Measurements from ENCODE around the gene GIMAP2.

The GIMAP2 gene

DNA sequence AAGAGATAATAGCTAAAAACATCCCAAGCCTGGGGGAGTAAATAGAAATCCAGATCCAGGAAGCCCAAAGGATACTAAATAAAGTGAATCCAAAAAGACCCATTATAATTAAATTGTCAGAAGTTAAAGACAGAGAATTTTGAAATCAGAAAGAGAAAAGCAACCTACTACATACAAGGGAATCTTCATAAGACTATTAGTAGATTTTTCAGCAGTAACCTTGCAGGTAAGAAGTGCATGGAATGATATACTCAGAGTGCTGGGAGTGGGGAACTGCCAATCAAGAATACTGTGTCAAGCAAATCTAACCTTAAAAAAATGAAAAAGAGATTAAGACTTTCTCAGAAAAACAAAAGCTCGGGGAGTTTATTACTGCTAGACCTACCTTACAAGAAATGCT lies 17.7 kb downstream of the GIMAP2 start:
- TF ChIP-seq ARNTL (CRISPR knock-in tag; IDR thresholded peaks at IDR 0.05; ENCODE audit: borderline replicate concordance, low read depth) (no peak), ZC3H10 (CRISPR knock-in tag; IDR thresholded peaks at IDR 0.05) (no peak), PPARA (CRISPR knock-in tag; IDR thresholded peaks at IDR 0.05; ENCODE audit: borderline replicate concordance) (no peak), SNAI2 (CRISPR knock-in tag; IDR thresholded peaks at IDR 0.05) (no peak), ISL1 (CRISPR knock-in tag; IDR thresholded peaks at IDR 0.05) (no peak), ESRRG (CRISPR knock-in tag; IDR thresholded peaks at IDR 0.05) (no peak), ZNF565 (CRISPR knock-in tag; conservative IDR thresholded peaks at IDR 0.05; ENCODE audit: low read depth) (no peak), ZFP30 (CRISPR knock-in tag; IDR thresholded peaks at IDR 0.05) (no peak), BACH2 (CRISPR knock-in tag; IDR thresholded peaks at IDR 0.05; ENCODE audit: borderline replicate concordance) (no peak), OSR1 (CRISPR knock-in tag; IDR thresholded peaks at IDR 0.05) (no peak)
- TF ChIP-seq, protein P1, sequence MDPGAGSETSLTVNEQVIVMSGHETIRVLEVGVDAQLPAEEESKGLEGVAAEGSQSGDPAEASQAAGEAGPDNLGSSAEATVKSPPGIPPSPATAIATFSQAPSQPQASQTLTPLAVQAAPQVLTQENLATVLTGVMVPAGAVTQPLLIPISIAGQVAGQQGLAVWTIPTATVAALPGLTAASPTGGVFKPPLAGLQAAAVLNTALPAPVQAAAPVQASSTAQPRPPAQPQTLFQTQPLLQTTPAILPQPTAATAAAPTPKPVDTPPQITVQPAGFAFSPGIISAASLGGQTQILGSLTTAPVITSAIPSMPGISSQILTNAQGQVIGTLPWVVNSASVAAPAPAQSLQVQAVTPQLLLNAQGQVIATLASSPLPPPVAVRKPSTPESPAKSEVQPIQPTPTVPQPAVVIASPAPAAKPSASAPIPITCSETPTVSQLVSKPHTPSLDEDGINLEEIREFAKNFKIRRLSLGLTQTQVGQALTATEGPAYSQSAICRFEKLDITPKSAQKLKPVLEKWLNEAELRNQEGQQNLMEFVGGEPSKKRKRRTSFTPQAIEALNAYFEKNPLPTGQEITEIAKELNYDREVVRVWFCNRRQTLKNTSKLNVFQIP (CRISPR knock-in tag; IDR thresholded peaks at IDR 0.05; ENCODE audit: borderline replicate concordance, low read depth), result no peak
- TF ChIP-seq, protein P2, sequence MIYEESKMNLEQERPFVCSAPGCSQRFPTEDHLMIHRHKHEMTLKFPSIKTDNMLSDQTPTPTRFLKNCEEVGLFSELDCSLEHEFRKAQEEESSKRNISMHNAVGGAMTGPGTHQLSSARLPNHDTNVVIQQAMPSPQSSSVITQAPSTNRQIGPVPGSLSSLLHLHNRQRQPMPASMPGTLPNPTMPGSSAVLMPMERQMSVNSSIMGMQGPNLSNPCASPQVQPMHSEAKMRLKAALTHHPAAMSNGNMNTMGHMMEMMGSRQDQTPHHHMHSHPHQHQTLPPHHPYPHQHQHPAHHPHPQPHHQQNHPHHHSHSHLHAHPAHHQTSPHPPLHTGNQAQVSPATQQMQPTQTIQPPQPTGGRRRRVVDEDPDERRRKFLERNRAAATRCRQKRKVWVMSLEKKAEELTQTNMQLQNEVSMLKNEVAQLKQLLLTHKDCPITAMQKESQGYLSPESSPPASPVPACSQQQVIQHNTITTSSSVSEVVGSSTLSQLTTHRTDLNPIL (CRISPR knock-in tag; IDR thresholded peaks at IDR 0.05; ENCODE audit: low read depth), result no peak
- TF ChIP-seq, protein P3, sequence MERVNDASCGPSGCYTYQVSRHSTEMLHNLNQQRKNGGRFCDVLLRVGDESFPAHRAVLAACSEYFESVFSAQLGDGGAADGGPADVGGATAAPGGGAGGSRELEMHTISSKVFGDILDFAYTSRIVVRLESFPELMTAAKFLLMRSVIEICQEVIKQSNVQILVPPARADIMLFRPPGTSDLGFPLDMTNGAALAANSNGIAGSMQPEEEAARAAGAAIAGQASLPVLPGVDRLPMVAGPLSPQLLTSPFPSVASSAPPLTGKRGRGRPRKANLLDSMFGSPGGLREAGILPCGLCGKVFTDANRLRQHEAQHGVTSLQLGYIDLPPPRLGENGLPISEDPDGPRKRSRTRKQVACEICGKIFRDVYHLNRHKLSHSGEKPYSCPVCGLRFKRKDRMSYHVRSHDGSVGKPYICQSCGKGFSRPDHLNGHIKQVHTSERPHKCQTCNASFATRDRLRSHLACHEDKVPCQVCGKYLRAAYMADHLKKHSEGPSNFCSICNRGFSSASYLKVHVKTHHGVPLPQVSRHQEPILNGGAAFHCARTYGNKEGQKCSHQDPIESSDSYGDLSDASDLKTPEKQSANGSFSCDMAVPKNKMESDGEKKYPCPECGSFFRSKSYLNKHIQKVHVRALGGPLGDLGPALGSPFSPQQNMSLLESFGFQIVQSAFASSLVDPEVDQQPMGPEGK (CRISPR knock-in tag; IDR thresholded peaks at IDR 0.05; ENCODE audit: borderline replicate concordance), result no peak
- ATAC-seq, result no peak

DNA sequence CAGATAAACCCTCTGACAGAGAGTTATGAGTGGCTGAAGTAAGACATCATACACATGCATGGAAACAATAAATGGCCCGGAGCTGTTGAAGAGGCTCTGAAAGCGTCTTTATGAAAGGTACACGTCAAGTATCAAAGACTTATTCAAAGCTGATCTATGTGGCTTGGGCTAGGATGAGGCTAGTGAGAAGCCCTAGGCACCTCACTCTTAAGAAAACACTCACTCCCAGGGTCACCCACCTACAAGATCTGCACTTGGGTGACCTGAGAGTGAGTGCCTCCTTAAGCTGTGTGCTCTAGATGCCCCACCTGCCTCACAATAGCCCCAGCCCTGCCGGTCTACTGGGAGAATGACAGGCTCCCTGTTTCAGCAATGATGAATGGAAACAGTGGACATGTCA lies 29.8 kb downstream of the GIMAP2 start:
- no peak for ATAC-seq
- TF ChIP-seq PPARA (CRISPR knock-in tag; IDR thresholded peaks at IDR 0.05; ENCODE audit: borderline replicate concordance) (no peak), ESRRG (CRISPR knock-in tag; IDR thresholded peaks at IDR 0.05) (no peak), TOX (CRISPR knock-in tag; IDR thresholded peaks at IDR 0.05; ENCODE audit: borderline replicate concordance) (no peak), ZNF565 (CRISPR knock-in tag; conservative IDR thresholded peaks at IDR 0.05; ENCODE audit: low read depth) (no peak), BACH2 (CRISPR knock-in tag; IDR thresholded peaks at IDR 0.05; ENCODE audit: borderline replicate concordance) (no peak), CSDC2 (CRISPR knock-in tag; IDR thresholded peaks at IDR 0.05) (no peak), RARB (CRISPR knock-in tag; IDR thresholded peaks at IDR 0.05) (no peak)
- TF ChIP-seq, protein P3 (CRISPR knock-in tag; IDR thresholded peaks at IDR 0.05; ENCODE audit: borderline replicate concordance), result no peak

DNA sequence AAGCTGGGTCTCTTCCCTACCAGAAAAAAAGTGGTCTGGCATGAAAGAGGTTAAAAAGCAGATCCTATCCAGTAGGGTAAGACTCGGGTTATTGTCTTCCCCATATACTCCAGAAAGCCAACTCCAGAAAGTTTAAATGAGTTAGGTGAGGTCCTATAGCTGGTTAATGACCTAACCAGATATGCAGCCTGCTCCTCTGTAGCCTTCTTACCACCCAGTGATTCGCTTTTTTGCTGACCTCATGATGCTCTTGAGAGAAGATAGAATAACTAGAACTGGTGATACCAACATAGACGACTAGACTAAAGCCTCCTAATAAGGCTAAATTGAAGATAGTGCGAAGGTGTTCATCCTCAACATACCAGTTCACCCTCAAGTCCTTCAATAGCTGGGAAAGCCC lies 30.2 kb downstream of the GIMAP2 start:
- TF ChIP-seq, protein P2 (CRISPR knock-in tag; IDR thresholded peaks at IDR 0.05; ENCODE audit: low read depth), result no peak
- TF ChIP-seq ESRRG (CRISPR knock-in tag; IDR thresholded peaks at IDR 0.05), result no peak
- no peak for TF ChIP-seq ZC3H10 (CRISPR knock-in tag; IDR thresholded peaks at IDR 0.05)
- no peak for TF ChIP-seq PPARA (CRISPR knock-in tag; IDR thresholded peaks at IDR 0.05; ENCODE audit: borderline replicate concordance)
- TF ChIP-seq CSDC2 (CRISPR knock-in tag; IDR thresholded peaks at IDR 0.05), result no peak
- TF ChIP-seq ZFP30 (CRISPR knock-in tag; IDR thresholded peaks at IDR 0.05), result no peak
- no peak for TF ChIP-seq ISL1 (CRISPR knock-in tag; IDR thresholded peaks at IDR 0.05)
- no peak for ATAC-seq

DNA sequence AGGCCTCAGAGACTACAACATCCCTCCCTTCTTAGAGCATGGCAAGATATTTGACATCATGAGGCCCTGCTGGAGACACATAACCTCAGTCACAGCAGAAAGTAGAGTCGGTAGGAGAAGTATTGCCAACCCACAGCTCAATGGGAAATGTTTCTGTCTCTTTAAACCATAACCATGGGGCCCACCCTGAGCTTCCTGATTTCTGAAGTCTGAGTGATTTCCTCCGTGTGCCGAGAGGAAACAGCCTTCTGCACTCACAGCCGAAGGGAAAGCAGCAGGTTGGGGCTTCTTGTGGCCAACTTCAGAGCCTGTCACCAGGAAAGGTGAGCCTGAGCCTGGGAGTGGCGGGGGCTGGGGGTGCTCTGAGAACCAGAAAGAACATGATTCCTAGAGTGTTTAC lies 30.9 kb downstream of the GIMAP2 start, which contains the start of gene GIMAP1:
GIMAP1 (plus strand) TSS at position 246 of the 400 bp plus-strand sequence. CDS start 2,435 bp downstream, outside the sequence.
- TF ChIP-seq, protein P1 (CRISPR knock-in tag; IDR thresholded peaks at IDR 0.05; ENCODE audit: borderline replicate concordance, low read depth), result no peak
- TF ChIP-seq ZFP30 (CRISPR knock-in tag; IDR thresholded peaks at IDR 0.05) (no peak), ZFP3 (CRISPR knock-in tag; IDR thresholded peaks at IDR 0.05) (no peak), ARNTL (CRISPR knock-in tag; IDR thresholded peaks at IDR 0.05; ENCODE audit: borderline replicate concordance, low read depth) (no peak), OSR1 (CRISPR knock-in tag; IDR thresholded peaks at IDR 0.05) (no peak), ZNF70 (CRISPR knock-in tag; IDR thresholded peaks at IDR 0.05) (no peak), TCF4 (CRISPR knock-in tag; IDR thresholded peaks at IDR 0.05; ENCODE audit: borderline replicate concordance) (no peak), RARB (CRISPR knock-in tag; IDR thresholded peaks at IDR 0.05) (no peak), ZNF565 (CRISPR knock-in tag; conservative IDR thresholded peaks at IDR 0.05; ENCODE audit: low read depth) (no peak)
- ATAC-seq, result no peak
